Endodermal cell (in vitro differentiated cells): ENCODE data around the gene SH2D3C. TPM values are rescaled to one million over a fixed set of nuclear protein-coding genes. Genes with fewer than 3 reads are reported as not detected.

ENCODE experiments used
- DNase-seq: peaks from one replicate; pipeline ENCODE4 v3.0.0-alpha.2; 2017
- H3K27ac ChIP-seq: 2 replicates; pipeline ENCODE4 v1.5.1; 2013; ENCODE audit warnings: mild to moderate bottlenecking, low read depth, low read length, moderate library complexity
- H3K27me3 ChIP-seq: 2 replicates; pipeline ENCODE4 v1.6.1; 2013; ENCODE audit warnings: mild to moderate bottlenecking, low read length, moderate library complexity; ENCODE audit not compliant: insufficient read depth, control insufficient read depth, poor library complexity, severe bottlenecking
- H3K36me3 ChIP-seq: 2 replicates; pipeline ENCODE4 v1.7.0; 2013; ENCODE audit warnings: mild to moderate bottlenecking, low read length, moderate library complexity; ENCODE audit not compliant: control insufficient read depth, insufficient read depth
- H3K4me1 ChIP-seq: one replicate; pipeline ENCODE4 v1.7.0; 2013; ENCODE audit warnings: low read length; ENCODE audit not compliant: control insufficient read depth, insufficient read depth
- H3K4me3 ChIP-seq: 2 replicates; pipeline ENCODE4 v1.5.1; 2013; ENCODE audit warnings: mild to moderate bottlenecking, low read length, moderate library complexity
- H3K9ac ChIP-seq: 2 replicates; pipeline ENCODE4 v1.6.1; 2013; ENCODE audit warnings: mild to moderate bottlenecking, low read length, moderate library complexity; ENCODE audit not compliant: poor library complexity, severe bottlenecking; ENCODE audit errors: extremely low read depth
- H3K9me3 ChIP-seq: 2 replicates; pipeline ENCODE4 v1.6.1; 2013; ENCODE audit warnings: mild to moderate bottlenecking, low read length, moderate library complexity; ENCODE audit not compliant: control insufficient read depth
- H3K27ac Mint-ChIP-seq: 2 replicates; pipeline ENCODE4 v1.8.0; 2020; ENCODE audit warnings: mixed read lengths
- H3K27me3 Mint-ChIP-seq: 2 replicates; pipeline ENCODE4 v1.8.0; 2021; ENCODE audit warnings: mild to moderate bottlenecking, mixed read lengths; ENCODE audit not compliant: insufficient read depth
- H3K36me3 Mint-ChIP-seq: 2 replicates; pipeline ENCODE4 v1.8.0; 2020; ENCODE audit warnings: low read depth, mixed read lengths
- H3K4me1 Mint-ChIP-seq: 2 replicates; pipeline ENCODE4 v1.8.0; 2020; ENCODE audit warnings: mixed read lengths
- H3K4me3 Mint-ChIP-seq: 2 replicates; pipeline ENCODE4 v1.8.0; 2020; ENCODE audit warnings: mild to moderate bottlenecking, moderate library complexity, mixed read lengths
- H3K9me3 Mint-ChIP-seq: 2 replicates; pipeline ENCODE4 v1.8.0; 2020; ENCODE audit warnings: mild to moderate bottlenecking, mixed read lengths
- CTCF ChIP-seq: fragments of 200-600 bp; sonication (generic); conservative IDR thresholded peaks from 2 replicates; pipeline ENCODE4 v1.5.0; 2021; ENCODE audit warnings: antibody characterized with exemption, mild to moderate bottlenecking
- WGBS, 2 experiments: methylation state at CpG; one replicate each; pipeline versions ENCODE4 v1.1.5 to v1.1.7; 2013; ENCODE audit warnings: missing lambda C conversion rate in 2 of 2, mixed read lengths in 1 of 2; ENCODE audit not compliant: insufficient coverage in 1 of 2, insufficient read length in 1 of 2; 5-methylcytosine and 5-hydroxymethylcytosine counted together
- total RNA-seq, 2 donors: library from RNA; stranded (reverse); fragmentation: NEBNext Ultra II Directional in 1 of 2; extraction: Animal tissue kit (Norgen Biotek cat#: 25700) in 1 of 2; gene quantifications; 2 replicates in 1 of 2; 3 replicates in 1 of 2; pipeline ENCODE4 v1.2.1, GENCODE V29; 2021

The SH2D3C gene
- total RNA-seq, 2 donors from 2014 or later: 0.77 to 1.4 TPM

- no peaks in the 10 kb centered on the region for H3K9me3 Mint-ChIP-seq
- Histone ChIP-seq H3K4me3 (no peak overlapping the region), H3K27ac (no peak overlapping the region), H3K9ac (no peak overlapping the region), H3K36me3 (no peaks in the 10 kb centered on the region), H3K27me3 (no peaks in the 10 kb centered on the region), H3K4me1 (no peaks in the 10 kb centered on the region), H3K9me3 (no peaks in the 10 kb centered on the region)
- no peaks in the 10 kb centered on the region for H3K27me3 Mint-ChIP-seq
- H3K4me1 Mint-ChIP-seq: no peaks in the 10 kb centered on the region
- no peaks in the 10 kb centered on the region for H3K36me3 Mint-ChIP-seq
- no peak for TF ChIP-seq CTCF
- no peak overlapping the region for H3K4me3 Mint-ChIP-seq
- H3K27ac Mint-ChIP-seq: no peak overlapping the region
- no peak for DNase-seq
- 74 to 85% methylated on average over 8 to 11 of the region's 11 CpGs for WGBS, 2 experiments
Observed at GRCh38 chr9:127721391-127721821, 57.1 kb downstream of the SH2D3C start.

GRCh38 chr9:127720865-127721227 lies 57.6 kb downstream of the SH2D3C start:
- Mint-ChIP-seq H3K36me3 (no peaks in the 10 kb centered on the region), H3K4me3 (no peak overlapping the region), H3K27ac (no peak overlapping the region), H3K4me1 (peaks cover 5% of the 10 kb centered on the region), H3K9me3 (no peaks in the 10 kb centered on the region), H3K27me3 (no peaks in the 10 kb centered on the region)
- Histone ChIP-seq H3K36me3 (no peaks in the 10 kb centered on the region), H3K27ac (no peak overlapping the region), H3K4me1 (no peaks in the 10 kb centered on the region), H3K4me3 (no peak overlapping the region), H3K27me3 (no peaks in the 10 kb centered on the region), H3K9me3 (no peaks in the 10 kb centered on the region), H3K9ac (no peak overlapping the region)
- DNase-seq: no peak
- TF ChIP-seq CTCF: no peak

GRCh38 chr9:127720031-127720864 lies 58.2 kb downstream of the SH2D3C start:
- H3K9me3 Mint-ChIP-seq: no peaks in the 10 kb centered on the region
- 89 to 90% methylated on average over 7 to 12 of the region's 12 CpGs for WGBS, 2 experiments
- no peak for TF ChIP-seq CTCF
- no peak overlapping the region for H3K4me3 Mint-ChIP-seq
- H3K4me1 Mint-ChIP-seq: peaks cover 5% of the 10 kb centered on the region
- Histone ChIP-seq H3K27me3 (no peaks in the 10 kb centered on the region), H3K36me3 (no peaks in the 10 kb centered on the region), H3K9ac (no peak overlapping the region), H3K4me1 (no peaks in the 10 kb centered on the region), H3K27ac (no peak overlapping the region), H3K4me3 (no peak overlapping the region), H3K9me3 (no peaks in the 10 kb centered on the region)
- H3K27me3 Mint-ChIP-seq: no peaks in the 10 kb centered on the region
- no peak overlapping the region for H3K27ac Mint-ChIP-seq
- H3K36me3 Mint-ChIP-seq: no peaks in the 10 kb centered on the region
- no peak for DNase-seq
